OCI-LY1 (cell line): ENCODE data around the gene MICAL2.

Experiments used
- H2AFZ ChIP-seq: fragments of 200-600 bp; sonication (generic), shearing (Covaris generic); 2 replicates; pipeline ENCODE4 v1.6.0; 2014; ENCODE audit warnings: antibody characterized with exemption, mild to moderate bottlenecking, low read length
- H3F3A ChIP-seq: fragments of 200-600 bp; sonication (generic), shearing (Covaris generic); 2 replicates; pipeline ENCODE4 v1.6.0; 2014; ENCODE audit warnings: mild to moderate bottlenecking, antibody characterized with exemption, low read length, moderate library complexity; ENCODE audit not compliant: insufficient read depth
- H3K27ac ChIP-seq: fragments of 200-600 bp; sonication (generic); 2 replicates; pipeline ENCODE4 v1.5.1; 2014; ENCODE audit warnings: low read length, mixed run types, mild to moderate bottlenecking, low read depth; ENCODE audit not compliant: poor library complexity, severe bottlenecking
- H3K27me3 ChIP-seq: fragments of 200-600 bp; sonication (generic); 2 replicates; pipeline ENCODE4 v1.6.0; 2014; ENCODE audit warnings: antibody characterized with exemption, mild to moderate bottlenecking, low read length, moderate library complexity; ENCODE audit not compliant: insufficient read depth
- H3K36me3 ChIP-seq: fragments of 200-600 bp; sonication (generic); 2 replicates; pipeline ENCODE4 v1.6.1; 2014; ENCODE audit warnings: mild to moderate bottlenecking, antibody characterized with exemption, low read length, moderate library complexity, mixed read lengths; ENCODE audit not compliant: insufficient read depth
- H3K4me1 ChIP-seq: fragments of 200-600 bp; sonication (generic); 2 replicates; pipeline ENCODE4 v1.5.1; 2014; ENCODE audit warnings: mild to moderate bottlenecking, low read length, moderate library complexity; ENCODE audit not compliant: insufficient read depth, severe bottlenecking
- H3K4me2 ChIP-seq: fragments of 200-600 bp; sonication (generic), shearing (Covaris generic); 2 replicates; pipeline ENCODE4 v1.6.1; 2014; ENCODE audit warnings: low read length
- H3K4me3 ChIP-seq: fragments of 200-600 bp; sonication (generic); 2 replicates; pipeline ENCODE4 v1.5.1; 2014; ENCODE audit warnings: low read length, low read depth, mild to moderate bottlenecking, mixed read lengths; ENCODE audit not compliant: poor library complexity, severe bottlenecking
- H3K79me2 ChIP-seq: fragments of 200-600 bp; shearing (Covaris generic); 2 replicates; pipeline ENCODE4 v1.6.1; 2016; ENCODE audit warnings: mixed run types, low read length, mixed read lengths; ENCODE audit not compliant: insufficient read depth
- H3K9ac ChIP-seq: fragments of 200-600 bp; sonication (generic), shearing (Covaris generic); 2 replicates; pipeline ENCODE4 v1.6.1; 2014; ENCODE audit warnings: mild to moderate bottlenecking, low read length, mixed read lengths
- H3K9me2 ChIP-seq: fragments of 200-600 bp; sonication (generic), shearing (Covaris generic); 2 replicates; pipeline ENCODE4 v1.6.1; 2014; ENCODE audit warnings: low read depth, mild to moderate bottlenecking, low read length, mixed read lengths
- H3K9me3 ChIP-seq: fragments of 200-600 bp; shearing (Covaris generic); 2 replicates; pipeline ENCODE4 v1.6.1; 2014; ENCODE audit warnings: low read length, mixed read lengths
- H4K20me1 ChIP-seq: fragments of 200-600 bp; sonication (generic), shearing (Covaris generic); 2 replicates; pipeline ENCODE4 v1.6.0; 2016; ENCODE audit warnings: mild to moderate bottlenecking, low read length; ENCODE audit not compliant: insufficient read depth
- CTCF ChIP-seq: fragments of 200-600 bp; sonication (generic), shearing (Covaris generic); IDR thresholded peaks from 2 replicates; pipeline ENCODE4 v1.5.1; 2017; ENCODE audit warnings: mild to moderate bottlenecking, antibody characterized with exemption, low read length, moderate library complexity, mixed read lengths
- EZH2 ChIP-seq: fragments of 200-600 bp; sonication (generic), shearing (Covaris generic); IDR thresholded peaks from 2 replicates; pipeline ENCODE4 v1.8.0; 2017; ENCODE audit warnings: borderline replicate concordance, mixed run types, mild to moderate bottlenecking, antibody characterized with exemption, low read length, moderate library complexity, mixed read lengths

The MICAL2 gene

GRCh38 chr11:12266132-12266531 lies 155.7 kb downstream of the MICAL2 start:
- H3K27ac ChIP-seq, result no peak overlapping the region
- H3K9ac ChIP-seq, result no peak overlapping the region
- no peaks in the 10 kb centered on the region for H3F3A ChIP-seq
- H2AFZ ChIP-seq, result no peak overlapping the region
- no peaks in the 10 kb centered on the region for H4K20me1 ChIP-seq
- H3K4me3 ChIP-seq, result no peak overlapping the region
- no peaks in the 10 kb centered on the region for H3K79me2 ChIP-seq
- H3K4me1 ChIP-seq, result no peaks in the 10 kb centered on the region
- H3K27me3 ChIP-seq, result no peaks in the 10 kb centered on the region
- H3K36me3 ChIP-seq, result no peaks in the 10 kb centered on the region
- TF ChIP-seq EZH2 (no peak), CTCF (no peak)
- no peaks in the 10 kb centered on the region for H3K9me2 ChIP-seq
- no peaks in the 10 kb centered on the region for H3K9me3 ChIP-seq
- no peak overlapping the region for H3K4me2 ChIP-seq

- TF ChIP-seq CTCF (no peak), EZH2 (no peak)
- Histone ChIP-seq H3K9ac (no peak overlapping the region), H3K9me2 (no peaks in the 10 kb centered on the region), H3K36me3 (no peaks in the 10 kb centered on the region), H3K27me3 (no peaks in the 10 kb centered on the region), H3K27ac (no peak overlapping the region), H3K4me1 (no peaks in the 10 kb centered on the region), H3F3A (no peaks in the 10 kb centered on the region), H4K20me1 (no peaks in the 10 kb centered on the region), H2AFZ (no peak overlapping the region), H3K79me2 (no peaks in the 10 kb centered on the region), H3K4me3 (no peak overlapping the region), H3K4me2 (no peak overlapping the region), H3K9me3 (no peaks in the 10 kb centered on the region)
Observed at GRCh38 chr11:12266943-12267342, 156.6 kb downstream of the MICAL2 start.

- Histone ChIP-seq H3K79me2 (no peaks in the 10 kb centered on the region), H3K27ac (no peak overlapping the region), H2AFZ (no peak overlapping the region), H3K9me2 (no peaks in the 10 kb centered on the region), H3F3A (no peaks in the 10 kb centered on the region), H3K36me3 (no peaks in the 10 kb centered on the region), H3K9me3 (no peaks in the 10 kb centered on the region), H3K9ac (no peak overlapping the region), H3K27me3 (no peaks in the 10 kb centered on the region), H3K4me3 (no peak overlapping the region), H3K4me2 (no peak overlapping the region), H4K20me1 (no peaks in the 10 kb centered on the region), H3K4me1 (no peaks in the 10 kb centered on the region)
- TF ChIP-seq CTCF, result no peak
- TF ChIP-seq EZH2, result no peak
Observed at GRCh38 chr11:12267921-12268320, 157.5 kb downstream of the MICAL2 start.
